Right atrium auricular region (tissue), 2 donors: ENCODE data around the gene VGLL3. TPM values are rescaled to one million over a fixed set of nuclear protein-coding genes. Genes with fewer than 3 reads are reported as not detected.

Experiments used
- DNase-seq: peaks from one replicate; pipeline ENCODE4 v3.0.0-alpha.2; 2019; ENCODE audit warnings: low spot score
- H3K27ac ChIP-seq, 2 donors: fragments of 200-600 bp; sonication (generic); 1 replicate in 1 of 2; 2 replicates in 1 of 2; pipeline ENCODE4 v1.5.1; 2016 to 2019
- H3K27me3 ChIP-seq, 2 donors: fragments of 200-600 bp; sonication (generic); one replicate each; pipeline versions ENCODE4 v1.5.1 to v1.6.0; 2017 to 2019
- H3K36me3 ChIP-seq: fragments of 200-600 bp; sonication (generic); one replicate; pipeline ENCODE4 v1.5.1; 2016
- H3K4me1 ChIP-seq, 2 donors: fragments of 200-600 bp; sonication (generic); one replicate each; pipeline versions ENCODE4 v1.5.1 to v1.6.0; 2017 to 2019
- H3K4me3 ChIP-seq, 2 donors: fragments of 200-600 bp; sonication (generic); 1 replicate in 1 of 2; 2 replicates in 1 of 2; pipeline ENCODE4 v1.5.1; 2017 to 2019; ENCODE audit warnings: mild to moderate bottlenecking in 1 of 2, moderate library complexity in 1 of 2
- H3K9me3 ChIP-seq, 2 donors: fragments of 200-600 bp; sonication (generic); one replicate each; pipeline ENCODE4 v1.5.1; 2019
- total RNA-seq, 2 donors: library from RNA; depleted of rRNA; stranded (reverse); fragments of >200 nt; gene quantifications; one replicate each; pipeline ENCODE4 v1.1.0, GENCODE V29; 2016
- TF ChIP-seq, protein P1 (sequence below), 2 donors: fragments of 200-600 bp; sonication (generic); IDR thresholded peaks; one replicate each; pipeline ENCODE4 v1.5.1; 2019; ENCODE audit warnings: antibody characterized with exemption in 2 of 2

VGLL3 gene
- total RNA-seq, 2 donors from 2014 or later: 13.0 to 32.4 TPM

DNA sequence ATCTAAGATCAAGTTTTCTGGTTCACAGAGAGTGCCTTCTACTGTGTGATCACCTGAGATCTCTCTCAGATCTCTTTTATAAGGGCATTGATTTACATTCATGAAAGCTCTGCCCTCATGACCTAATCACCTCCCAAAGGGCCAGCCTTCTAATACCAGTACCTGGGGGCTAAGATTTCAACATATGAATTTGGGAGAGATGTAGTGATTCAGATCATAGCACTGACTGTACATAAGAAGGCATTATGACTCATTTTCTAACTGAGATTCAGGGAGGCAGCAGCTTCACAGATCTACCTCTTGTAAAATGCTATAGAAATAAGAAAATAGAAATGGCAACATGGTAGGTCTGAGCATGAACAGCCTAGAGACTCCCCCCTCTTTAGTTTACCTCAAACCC, 39.6 kb downstream of the VGLL3 start:
- Histone ChIP-seq H3K4me1 (no peaks in the 10 kb centered on the region), H3K27me3 (no peaks in the 10 kb centered on the region), H3K4me3 (no peak overlapping the region), H3K9me3 (no peaks in the 10 kb centered on the region), H3K36me3 (no peaks in the 10 kb centered on the region), H3K27ac (no peak overlapping the region)
- DNase-seq: no peak
- TF ChIP-seq, protein P1, sequence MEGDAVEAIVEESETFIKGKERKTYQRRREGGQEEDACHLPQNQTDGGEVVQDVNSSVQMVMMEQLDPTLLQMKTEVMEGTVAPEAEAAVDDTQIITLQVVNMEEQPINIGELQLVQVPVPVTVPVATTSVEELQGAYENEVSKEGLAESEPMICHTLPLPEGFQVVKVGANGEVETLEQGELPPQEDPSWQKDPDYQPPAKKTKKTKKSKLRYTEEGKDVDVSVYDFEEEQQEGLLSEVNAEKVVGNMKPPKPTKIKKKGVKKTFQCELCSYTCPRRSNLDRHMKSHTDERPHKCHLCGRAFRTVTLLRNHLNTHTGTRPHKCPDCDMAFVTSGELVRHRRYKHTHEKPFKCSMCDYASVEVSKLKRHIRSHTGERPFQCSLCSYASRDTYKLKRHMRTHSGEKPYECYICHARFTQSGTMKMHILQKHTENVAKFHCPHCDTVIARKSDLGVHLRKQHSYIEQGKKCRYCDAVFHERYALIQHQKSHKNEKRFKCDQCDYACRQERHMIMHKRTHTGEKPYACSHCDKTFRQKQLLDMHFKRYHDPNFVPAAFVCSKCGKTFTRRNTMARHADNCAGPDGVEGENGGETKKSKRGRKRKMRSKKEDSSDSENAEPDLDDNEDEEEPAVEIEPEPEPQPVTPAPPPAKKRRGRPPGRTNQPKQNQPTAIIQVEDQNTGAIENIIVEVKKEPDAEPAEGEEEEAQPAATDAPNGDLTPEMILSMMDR (IDR thresholded peaks at IDR 0.05): no peak

DNA sequence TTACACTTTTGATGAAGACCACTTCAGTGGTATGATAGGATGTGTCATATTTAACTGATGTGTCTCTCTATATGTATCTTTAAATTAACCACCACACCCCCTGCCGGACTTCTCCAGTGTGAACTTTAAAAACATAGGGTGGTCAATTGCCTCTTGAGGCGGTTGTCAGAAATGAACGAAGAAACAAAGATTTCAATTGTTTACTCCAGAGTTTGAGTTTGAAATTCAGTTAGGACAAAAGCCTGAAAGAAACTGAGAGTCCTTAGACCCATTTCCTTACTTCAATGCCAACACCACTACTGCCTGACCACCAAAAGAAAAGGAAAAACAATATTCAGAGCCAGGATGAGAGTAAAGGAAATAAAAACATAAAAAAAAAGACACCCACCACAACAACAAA, 40.2 kb downstream of the VGLL3 start:
- H3K27ac ChIP-seq: no peak overlapping the region
- H3K27me3 ChIP-seq: no peaks in the 10 kb centered on the region
- DNase-seq: no peak

DNA sequence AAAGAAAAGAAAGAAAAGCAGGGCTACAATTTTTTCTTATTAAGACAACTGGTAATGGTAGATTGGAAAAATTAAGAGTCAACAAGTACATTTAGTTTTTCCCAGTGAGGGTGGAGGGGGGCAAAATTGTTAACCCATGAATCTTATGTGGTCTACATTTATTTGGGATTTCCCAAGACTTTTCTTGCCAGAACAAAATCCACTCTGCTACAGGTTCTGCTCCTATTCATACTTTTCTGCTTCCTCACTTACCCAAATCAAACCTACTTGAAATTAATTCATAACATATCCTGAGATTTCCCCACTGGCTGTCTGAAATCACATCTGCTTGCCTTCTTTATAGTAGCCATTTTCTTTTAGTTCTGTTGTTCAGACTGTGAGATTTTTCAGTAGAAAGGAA, 41.1 kb downstream of the VGLL3 start:
- TF ChIP-seq, protein P1 (IDR thresholded peaks at IDR 0.05): no peak

More for the DNA sequence above, 40.2 kb downstream of the VGLL3 start:
- Histone ChIP-seq H3K9me3 (no peaks in the 10 kb centered on the region), H3K4me3 (no peak overlapping the region), H3K4me1 (no peaks in the 10 kb centered on the region), H3K36me3 (no peaks in the 10 kb centered on the region)
- TF ChIP-seq, protein P1 (IDR thresholded peaks at IDR 0.05): no peak

DNA sequence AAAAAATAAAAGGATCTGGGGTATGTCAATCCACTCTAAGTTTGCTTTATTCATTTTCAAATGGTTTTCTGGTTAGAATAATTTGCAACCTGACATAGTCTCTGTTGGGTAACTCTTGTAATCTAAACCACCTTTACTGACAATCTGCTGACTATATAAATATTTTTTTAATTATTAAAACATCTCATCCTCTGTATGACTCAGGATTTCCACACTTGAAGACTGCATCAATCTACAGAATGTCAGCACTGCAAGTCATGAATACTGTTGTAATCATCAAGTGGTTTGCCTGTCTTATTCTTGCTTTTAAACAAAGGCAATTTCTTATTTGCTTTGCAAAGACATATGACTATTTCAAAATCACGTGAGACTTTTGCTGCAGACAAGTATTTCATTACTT, 42.1 kb downstream of the VGLL3 start:
- no peak overlapping the region for H3K4me3 ChIP-seq
- no peaks in the 10 kb centered on the region for H3K36me3 ChIP-seq
- H3K9me3 ChIP-seq: no peaks in the 10 kb centered on the region
- H3K27ac ChIP-seq: no peak overlapping the region
- no peaks in the 10 kb centered on the region for H3K4me1 ChIP-seq
- TF ChIP-seq, protein P1 (IDR thresholded peaks at IDR 0.05): no peak
- H3K27me3 ChIP-seq: no peaks in the 10 kb centered on the region
- no peak for DNase-seq

More for the DNA sequence above, 41.1 kb downstream of the VGLL3 start:
- no peaks in the 10 kb centered on the region for H3K9me3 ChIP-seq
- no peaks in the 10 kb centered on the region for H3K27me3 ChIP-seq
- H3K4me1 ChIP-seq: no peaks in the 10 kb centered on the region
- no peak overlapping the region for H3K4me3 ChIP-seq
- no peak for DNase-seq
- no peaks in the 10 kb centered on the region for H3K36me3 ChIP-seq
- H3K27ac ChIP-seq: no peak overlapping the region

DNA sequence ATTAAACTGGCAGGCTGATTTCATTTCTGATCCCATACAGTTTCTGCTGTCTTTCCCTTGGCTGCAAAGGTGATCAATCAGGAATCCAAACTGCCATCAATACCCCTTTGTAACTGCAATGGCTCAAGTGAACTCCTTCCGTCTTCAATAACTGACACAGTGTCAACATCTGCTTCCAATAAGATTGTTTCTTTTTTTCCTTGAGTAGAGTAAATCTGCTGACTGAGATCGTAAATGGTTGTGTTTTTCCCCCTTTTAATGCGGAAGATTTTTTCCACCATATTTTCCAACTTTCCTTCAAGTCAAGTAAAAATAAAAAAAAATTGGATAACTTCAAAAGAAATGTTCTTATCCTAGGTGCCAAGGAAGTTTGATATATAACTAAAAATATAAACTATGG, 48.7 kb downstream of the VGLL3 start:
- peaks cover 0 to 5% of the 10 kb centered on the region in 2 donors for H3K4me1 ChIP-seq
- H3K9me3 ChIP-seq: no peaks in the 10 kb centered on the region
- TF ChIP-seq, protein P1 (IDR thresholded peaks at IDR 0.05): no peak
- DNase-seq: no peak
- no peak overlapping the region for H3K27ac ChIP-seq
- no peak overlapping the region for H3K4me3 ChIP-seq
- no peaks in the 10 kb centered on the region for H3K27me3 ChIP-seq
- H3K36me3 ChIP-seq: no peaks in the 10 kb centered on the region

DNA sequence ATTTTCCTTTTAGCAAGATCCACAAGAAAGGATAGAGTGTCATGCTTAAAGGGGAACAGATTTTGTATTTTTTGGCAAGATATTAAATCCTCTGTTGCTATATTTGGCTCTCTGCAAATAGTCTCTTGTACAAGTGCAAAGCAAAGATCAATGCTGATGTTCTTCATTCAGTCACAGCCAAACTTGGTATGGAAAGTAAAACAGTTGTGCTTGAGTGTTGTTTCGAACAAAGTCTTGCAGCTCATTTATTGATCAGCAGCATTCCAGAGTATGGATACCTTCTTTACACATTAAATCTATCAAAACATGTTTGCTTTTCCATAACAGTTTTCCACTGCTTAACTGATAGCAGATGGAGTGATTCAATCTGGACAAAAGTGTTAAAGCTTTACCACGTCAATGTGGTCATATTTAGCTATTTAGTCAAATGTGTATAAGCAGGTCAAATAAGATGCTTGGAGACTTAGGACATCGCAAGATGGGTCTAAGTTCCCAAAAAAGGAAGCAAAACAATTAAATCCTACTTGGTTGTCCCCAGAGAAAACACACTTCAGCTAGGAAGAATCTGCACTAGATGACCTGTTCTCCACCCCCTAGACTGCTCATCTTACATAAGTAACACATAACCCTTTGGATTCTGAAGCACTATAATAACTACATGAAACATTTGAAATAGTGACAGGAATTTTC, 52.4 kb downstream of the VGLL3 start:
- no peak overlapping the region for H3K4me3 ChIP-seq
- TF ChIP-seq, protein P1 (IDR thresholded peaks at IDR 0.05): no peak

More for the DNA sequence above, 52.4 kb downstream of the VGLL3 start:
- peaks cover 0 to 8% of the 10 kb centered on the region in 2 donors for H3K4me1 ChIP-seq
- no peaks in the 10 kb centered on the region for H3K36me3 ChIP-seq
- H3K27ac ChIP-seq: no peak overlapping the region
- no peaks in the 10 kb centered on the region for H3K9me3 ChIP-seq
- no peak for DNase-seq
- no peaks in the 10 kb centered on the region for H3K27me3 ChIP-seq
